ENCODE results near the gene TUBB4B.

Gene TUBB4B

GRCh38 chr9:137227853-137228505 lies 13.1 kb upstream of the TUBB4B start:
- H2AK5ac ChIP-seq (ENCODE audit: low read length): no peak overlapping the region
- H3K9ac ChIP-seq (ENCODE audit: low read length): no peak overlapping the region
- no peak overlapping the region for H4K12ac ChIP-seq (ENCODE audit: low read depth, low read length)
- no peak overlapping the region for H4K91ac ChIP-seq (ENCODE audit: low read depth, low read length)
- no peak for DNase-seq
- H3K4ac ChIP-seq (ENCODE audit: low read depth, low read length): no peak overlapping the region
- H3K18ac ChIP-seq (ENCODE audit: low read length): no peak overlapping the region
- no peak overlapping the region for H2BK120ac ChIP-seq (ENCODE audit: insufficient read depth, low read length, poor library complexity)
- no peak overlapping the region for H2BK12ac ChIP-seq (ENCODE audit: low read length)
- peaks cover 13 to 21% of the 10 kb centered on the region in 2 experiments for H3K4me1 ChIP-seq (ENCODE audit: control insufficient read depth in 1 of 2, insufficient read depth in 2 of 2, low read length in 2 of 2)
- H3K14ac ChIP-seq (ENCODE audit: low read length): no peak overlapping the region
- H4K8ac ChIP-seq (ENCODE audit: low read depth, low read length): no peak overlapping the region
- peaks cover 2% of the 10 kb centered on the region for H3K79me2 ChIP-seq (ENCODE audit: control insufficient read depth, insufficient read depth, low read length, poor library complexity)
- no peaks in the 10 kb centered on the region for H3K27me3 ChIP-seq (ENCODE audit: insufficient read depth, low read length)
- H3K4me2 ChIP-seq (ENCODE audit: low read length): no peak overlapping the region
- peaks cover 3% of the 10 kb centered on the region for H3K9me3 ChIP-seq (ENCODE audit: insufficient read depth, low read depth, low read length)
- no CpG with 5 or more reads among the region's 18 CpGs for WGBS (ENCODE audit: extremely low coverage, insufficient coverage, insufficient read length)
- H3K27ac ChIP-seq (ENCODE audit: low read depth, low read length): no peak overlapping the region
- no peak overlapping the region for H2BK5ac ChIP-seq (ENCODE audit: low read depth, low read length, poor library complexity)
- peaks cover 3% of the 10 kb centered on the region for H3K79me1 ChIP-seq (ENCODE audit: low read length)
- H2AFZ ChIP-seq (ENCODE audit: insufficient read depth, low read length, poor library complexity): no peak overlapping the region
- no peaks in the 10 kb centered on the region for H3K36me3 ChIP-seq (ENCODE audit: control insufficient read depth in 1 of 2, insufficient read depth in 2 of 2, low read length in 2 of 2)
- no peak overlapping the region for H3K4me3 ChIP-seq (ENCODE audit: low read depth, low read length)
- no peak overlapping the region for H3K23ac ChIP-seq (ENCODE audit: low read length)

DNA sequence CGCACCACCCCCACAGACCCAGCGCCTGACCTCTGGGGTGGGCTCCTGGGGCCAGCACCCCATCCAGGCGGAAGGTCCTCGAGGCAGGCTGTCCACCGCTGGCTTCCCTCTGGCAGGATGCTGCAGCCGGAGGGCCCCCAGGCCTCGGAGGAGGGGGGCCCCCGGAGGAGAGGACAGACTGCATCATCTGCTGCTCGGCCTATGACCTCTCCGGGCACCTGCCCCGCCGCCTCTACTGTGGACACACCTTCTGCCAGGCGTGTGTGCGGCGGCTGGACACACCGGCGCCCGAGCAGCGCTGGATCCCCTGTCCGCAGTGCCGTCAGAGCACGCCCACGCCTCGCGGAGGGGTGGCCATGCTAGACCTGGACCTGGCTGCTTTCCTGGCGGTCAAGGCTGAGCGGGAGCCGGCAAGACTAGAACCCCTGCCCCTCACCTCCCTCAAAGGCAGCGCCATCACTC lies 12.6 kb upstream of the TUBB4B start:
- H3K27me3 ChIP-seq (ENCODE audit: insufficient read depth, low read length): no peaks in the 10 kb centered on the region
- H2BK5ac ChIP-seq (ENCODE audit: low read depth, low read length, poor library complexity): no peak overlapping the region
- H3K36me3 ChIP-seq (ENCODE audit: control insufficient read depth in 1 of 2, insufficient read depth in 2 of 2, low read length in 2 of 2): no peaks in the 10 kb centered on the region
- H2BK12ac ChIP-seq (ENCODE audit: low read length): no peak overlapping the region
- no peak overlapping the region for H4K12ac ChIP-seq (ENCODE audit: low read depth, low read length)
- no peak overlapping the region for H4K8ac ChIP-seq (ENCODE audit: low read depth, low read length)
- H3K4me2 ChIP-seq (ENCODE audit: low read length): no peak overlapping the region
- WGBS (ENCODE audit: extremely low coverage, insufficient coverage, insufficient read length): no CpG with 5 or more reads among the region's 29 CpGs
- H3K79me1 ChIP-seq (ENCODE audit: low read length): peaks cover 3% of the 10 kb centered on the region
- no peak overlapping the region for H3K27ac ChIP-seq (ENCODE audit: low read depth, low read length)
- H2BK120ac ChIP-seq (ENCODE audit: insufficient read depth, low read length, poor library complexity): no peak overlapping the region
- no peak overlapping the region for H3K14ac ChIP-seq (ENCODE audit: low read length)
- no peak overlapping the region for H3K4ac ChIP-seq (ENCODE audit: low read depth, low read length)
- H3K9ac ChIP-seq (ENCODE audit: low read length): no peak overlapping the region
- H2AK5ac ChIP-seq (ENCODE audit: low read length): no peak overlapping the region
- peaks cover 13 to 20% of the 10 kb centered on the region in 2 experiments for H3K4me1 ChIP-seq (ENCODE audit: control insufficient read depth in 1 of 2, insufficient read depth in 2 of 2, low read length in 2 of 2)
- H3K9me3 ChIP-seq (ENCODE audit: insufficient read depth, low read depth, low read length): peaks cover 3% of the 10 kb centered on the region
- H3K79me2 ChIP-seq (ENCODE audit: control insufficient read depth, insufficient read depth, low read length, poor library complexity): peaks cover 2% of the 10 kb centered on the region
- no peak overlapping the region for H3K18ac ChIP-seq (ENCODE audit: low read length)
- DNase-seq: no peak
- H4K91ac ChIP-seq (ENCODE audit: low read depth, low read length): no peak overlapping the region
- no peak overlapping the region for H2AFZ ChIP-seq (ENCODE audit: insufficient read depth, low read length, poor library complexity)
- H3K23ac ChIP-seq (ENCODE audit: low read length): no peak overlapping the region
- H3K4me3 ChIP-seq (ENCODE audit: low read depth, low read length): no peak overlapping the region

GRCh38 chr9:137228968-137229896 lies 11.9 kb upstream of the TUBB4B start:
- no peak overlapping the region for H3K23ac ChIP-seq (ENCODE audit: low read length)
- WGBS (ENCODE audit: extremely low coverage, insufficient coverage, insufficient read length): no CpG with 5 or more reads among the region's 27 CpGs
- no peak overlapping the region for H2AFZ ChIP-seq (ENCODE audit: insufficient read depth, low read length, poor library complexity)
- DNase-seq: no peak
- H4K91ac ChIP-seq (ENCODE audit: low read depth, low read length): no peak overlapping the region
- H3K9me3 ChIP-seq (ENCODE audit: insufficient read depth, low read depth, low read length): peaks cover 3% of the 10 kb centered on the region
- H4K8ac ChIP-seq (ENCODE audit: low read depth, low read length): no peak overlapping the region
- no peaks in the 10 kb centered on the region for H3K27me3 ChIP-seq (ENCODE audit: insufficient read depth, low read length)
- H3K18ac ChIP-seq (ENCODE audit: low read length): no peak overlapping the region
- H4K12ac ChIP-seq (ENCODE audit: low read depth, low read length): no peak overlapping the region
- H2BK120ac ChIP-seq (ENCODE audit: insufficient read depth, low read length, poor library complexity): no peak overlapping the region
- H3K9ac ChIP-seq (ENCODE audit: low read length): no peak overlapping the region
- no peak overlapping the region for H3K4me3 ChIP-seq (ENCODE audit: low read depth, low read length)
- H2BK12ac ChIP-seq (ENCODE audit: low read length): no peak overlapping the region
- no peak overlapping the region for H3K4me2 ChIP-seq (ENCODE audit: low read length)
- H3K27ac ChIP-seq (ENCODE audit: low read depth, low read length): no peak overlapping the region
- H3K79me1 ChIP-seq (ENCODE audit: low read length): no peaks in the 10 kb centered on the region
- no peak overlapping the region for H2BK5ac ChIP-seq (ENCODE audit: low read depth, low read length, poor library complexity)
- no peak overlapping the region for H3K4ac ChIP-seq (ENCODE audit: low read depth, low read length)
- no peaks in the 10 kb centered on the region for H3K79me2 ChIP-seq (ENCODE audit: control insufficient read depth, insufficient read depth, low read length, poor library complexity)
- no peak overlapping the region for H2AK5ac ChIP-seq (ENCODE audit: low read length)
- H3K14ac ChIP-seq (ENCODE audit: low read length): no peak overlapping the region
- H3K4me1 ChIP-seq (ENCODE audit: control insufficient read depth in 1 of 2, insufficient read depth in 2 of 2, low read length in 2 of 2): peaks cover 10 to 17% of the 10 kb centered on the region in 2 experiments
- H3K36me3 ChIP-seq (ENCODE audit: control insufficient read depth in 1 of 2, insufficient read depth in 2 of 2, low read length in 2 of 2): no peaks in the 10 kb centered on the region

GRCh38 chr9:137229903-137230704 lies 11.0 kb upstream of the TUBB4B start:
- Histone ChIP-seq H4K12ac (ENCODE audit: low read depth, low read length) (no peak overlapping the region), H4K91ac (ENCODE audit: low read depth, low read length) (no peak overlapping the region), H3K9me3 (ENCODE audit: insufficient read depth, low read depth, low read length) (peaks cover 3% of the 10 kb centered on the region), H3K27ac (ENCODE audit: low read depth, low read length) (no peak overlapping the region), H3K23ac (ENCODE audit: low read length) (no peak overlapping the region), H3K79me1 (ENCODE audit: low read length) (no peaks in the 10 kb centered on the region), H3K4me2 (ENCODE audit: low read length) (no peak overlapping the region), H3K79me2 (ENCODE audit: control insufficient read depth, insufficient read depth, low read length, poor library complexity) (no peaks in the 10 kb centered on the region), H3K4me3 (ENCODE audit: low read depth, low read length) (no peak overlapping the region), H3K9ac (ENCODE audit: low read length) (no peak overlapping the region), H3K27me3 (ENCODE audit: insufficient read depth, low read length) (no peaks in the 10 kb centered on the region), H4K8ac (ENCODE audit: low read depth, low read length) (no peak overlapping the region), H2BK12ac (ENCODE audit: low read length) (no peak overlapping the region), H3K36me3 (ENCODE audit: control insufficient read depth in 1 of 2, insufficient read depth in 2 of 2, low read length in 2 of 2) (no peaks in the 10 kb centered on the region), H3K4me1 (ENCODE audit: control insufficient read depth in 1 of 2, insufficient read depth in 2 of 2, low read length in 2 of 2) (peaks cover 10 to 17% of the 10 kb centered on the region in 2 experiments), H2BK120ac (ENCODE audit: insufficient read depth, low read length, poor library complexity) (no peak overlapping the region), H2BK5ac (ENCODE audit: low read depth, low read length, poor library complexity) (no peak overlapping the region), H2AFZ (ENCODE audit: insufficient read depth, low read length, poor library complexity) (no peak overlapping the region), H2AK5ac (ENCODE audit: low read length) (no peak overlapping the region), H3K4ac (ENCODE audit: low read depth, low read length) (no peak overlapping the region), H3K18ac (ENCODE audit: low read length) (no peak overlapping the region), H3K14ac (ENCODE audit: low read length) (no peak overlapping the region)
- no peak for DNase-seq
- WGBS (ENCODE audit: extremely low coverage, insufficient coverage, insufficient read length): no CpG with 5 or more reads among the region's 31 CpGs
